Lower leg skin (tissue), 4 donors: ENCODE measurements around the gene RBPJL. TPM values are rescaled to one million over a fixed set of nuclear protein-coding genes. Genes with fewer than 3 reads are reported as not detected.
A peak's percentile ranks its signal among the peaks of the same experiment; 100 is the strongest.

Experiments used
- DNase-seq, 2 donors: peaks; one replicate each; pipeline ENCODE4 v3.0.0-alpha.2; 2019; ENCODE audit warnings: low spot score in 2 of 2
- H3K4me3 ChIP-seq: fragments of 200-600 bp; sonication (generic); 2 replicates; pipeline ENCODE4 v1.5.1; 2017; ENCODE audit warnings: mild to moderate bottlenecking, low read depth; ENCODE audit not compliant: poor library complexity, severe bottlenecking
- CTCF ChIP-seq, 3 donors: fragments of 450-650 bp; IDR thresholded peaks; one replicate each; pipeline ENCODE4 v1.5.1; 2016; ENCODE audit warnings: antibody characterized with exemption in 3 of 3, mild to moderate bottlenecking in 3 of 3, moderate library complexity in 2 of 3
- POLR2A ChIP-seq, 2 donors: fragments of 450-650 bp; IDR thresholded peaks; one replicate each; pipeline ENCODE4 v1.6.1; 2016 to 2017; ENCODE audit warnings: antibody characterized with exemption in 2 of 2, mild to moderate bottlenecking in 1 of 2, moderate library complexity in 1 of 2
- WGBS, 2 donors: methylation state at CpG; one replicate each; pipeline ENCODE4 v1.1.5; 2018; 5-methylcytosine and 5-hydroxymethylcytosine counted together
- intact Hi-C: fragments of 100-400 bp; cut with DNase I; formaldehyde crosslinking; loops from one replicate; pipeline ENCODE4 v1.15.0; 2023; ENCODE audit warnings: low total_unique reads
- total RNA-seq, 4 donors: library from RNA; depleted of rRNA; stranded (reverse); fragments of >200 nt; gene quantifications; one replicate each; pipeline ENCODE4 v1.1.0, GENCODE V29; 2016

Gene RBPJL
- total RNA-seq, 4 donors from 2014 or later: not detected

- H3K4me3 ChIP-seq: no peak overlapping the region
- TF ChIP-seq POLR2A (IDR thresholded peaks at IDR 0.05): no peak
- TF ChIP-seq CTCF (IDR thresholded peaks at IDR 0.05): no peak
- intact Hi-C loops: no loop called here
- WGBS, 2 donors: 68 to 78% methylated on average over 9 of the region's 9 CpGs
- no peak for DNase-seq
Measured at GRCh38 chr20:45354423-45355208, 48.0 kb downstream of the RBPJL start.

GRCh38 chr20:45355209-45356084 lies 48.8 kb downstream of the RBPJL start:
- H3K4me3 ChIP-seq: no peak overlapping the region
- DNase-seq: no peak
- WGBS, 2 donors: 42 to 69% methylated on average over 5 of the region's 5 CpGs
- intact Hi-C loops: no loop called here
- TF ChIP-seq CTCF (IDR thresholded peaks at IDR 0.05): no peak
- no peak for TF ChIP-seq POLR2A (IDR thresholded peaks at IDR 0.05)

- 29 to 33% methylated on average over 10 of the region's 10 CpGs for WGBS, 2 donors
- peak; percentile 83 to 95 for DNase-seq
- no peak for TF ChIP-seq CTCF (IDR thresholded peaks at IDR 0.05)
- no peak for TF ChIP-seq POLR2A (IDR thresholded peaks at IDR 0.05)
- no peak overlapping the region for H3K4me3 ChIP-seq
- intact Hi-C loops: no loop called here
Measured at GRCh38 chr20:45358282-45359068, 51.8 kb downstream of the RBPJL start.

GRCh38 chr20:45359069-45359405 lies 52.4 kb downstream of the RBPJL start:
- no peak for TF ChIP-seq CTCF (IDR thresholded peaks at IDR 0.05)
- TF ChIP-seq POLR2A (IDR thresholded peaks at IDR 0.05): no peak
- H3K4me3 ChIP-seq: no peak overlapping the region
- intact Hi-C loops: no loop called here
- DNase-seq: peak in 1 of 2 donors; percentile 87
- 72% methylated on average over 7 of the region's 7 CpGs for WGBS, 2 donors

- TF ChIP-seq POLR2A (IDR thresholded peaks at IDR 0.05) (no peak), CTCF (IDR thresholded peaks at IDR 0.05) (no peak)
Measured at GRCh38 chr20:45359406-45360148, 52.9 kb downstream of the RBPJL start.

More at GRCh38 chr20:45359406-45360148, 52.9 kb downstream of the RBPJL start:
- intact Hi-C loops: no loop called here
- peak in 1 of 2 donors; percentile 68 for DNase-seq
- WGBS, 2 donors: 46 to 48% methylated on average over 9 of the region's 9 CpGs
- no peak overlapping the region for H3K4me3 ChIP-seq
